RWPE2 (cell line): Measurements from ENCODE around the gene TEDC2.

Experiments
- ATAC-seq: fragments of 200-7000 bp; cut with Tn5 transposase; 3 replicates; pipeline ENCODE4 v1.9.1; 2021; ENCODE audit warnings: low read depth
- DNase-seq: peaks from one replicate; pipeline ENCODE4 v3.0.0-alpha.2; 2020; ENCODE audit warnings: low spot score
- H3K27ac ChIP-seq: fragments of 450-650 bp; 2 replicates; pipeline ENCODE4 v1.5.1; 2017; ENCODE audit warnings: mild to moderate bottlenecking; ENCODE audit not compliant: poor library complexity, severe bottlenecking
- H3K27me3 ChIP-seq: fragments of 250-450 bp; sonication (Bioruptor Pico); 2 replicates; pipeline ENCODE4 v1.5.1; 2021; ENCODE audit warnings: mild to moderate bottlenecking, moderate library complexity; ENCODE audit not compliant: insufficient read depth, poor library complexity, severe bottlenecking
- H3K36me3 ChIP-seq: fragments of 250-450 bp; sonication (Bioruptor Pico); 2 replicates; pipeline ENCODE4 v1.5.1; 2020; ENCODE audit warnings: low read depth, mild to moderate bottlenecking, moderate library complexity
- H3K4me1 ChIP-seq: fragments of 250-450 bp; sonication (Bioruptor Pico); 2 replicates; pipeline ENCODE4 v1.5.1; 2021; ENCODE audit warnings: mild to moderate bottlenecking, moderate library complexity; ENCODE audit not compliant: insufficient read depth, poor library complexity, severe bottlenecking
- H3K4me3 ChIP-seq: fragments of 250-450 bp; sonication (Bioruptor Pico); 2 replicates; pipeline ENCODE4 v1.5.1; 2021; ENCODE audit warnings: mild to moderate bottlenecking, moderate library complexity; ENCODE audit not compliant: severe bottlenecking
- H3K9me3 ChIP-seq: fragments of 250-450 bp; sonication (Bioruptor Pico); 2 replicates; pipeline ENCODE4 v1.5.1; 2021; ENCODE audit warnings: mild to moderate bottlenecking, moderate library complexity; ENCODE audit not compliant: severe bottlenecking
- TF ChIP-seq, protein P1 (sequence below): fragments of 450-650 bp; IDR thresholded peaks from one replicate; pipeline ENCODE4 v1.5.1; 2017; ENCODE audit warnings: mild to moderate bottlenecking, moderate library complexity; ENCODE audit not compliant: poor library complexity, severe bottlenecking

Gene TEDC2, protein sequence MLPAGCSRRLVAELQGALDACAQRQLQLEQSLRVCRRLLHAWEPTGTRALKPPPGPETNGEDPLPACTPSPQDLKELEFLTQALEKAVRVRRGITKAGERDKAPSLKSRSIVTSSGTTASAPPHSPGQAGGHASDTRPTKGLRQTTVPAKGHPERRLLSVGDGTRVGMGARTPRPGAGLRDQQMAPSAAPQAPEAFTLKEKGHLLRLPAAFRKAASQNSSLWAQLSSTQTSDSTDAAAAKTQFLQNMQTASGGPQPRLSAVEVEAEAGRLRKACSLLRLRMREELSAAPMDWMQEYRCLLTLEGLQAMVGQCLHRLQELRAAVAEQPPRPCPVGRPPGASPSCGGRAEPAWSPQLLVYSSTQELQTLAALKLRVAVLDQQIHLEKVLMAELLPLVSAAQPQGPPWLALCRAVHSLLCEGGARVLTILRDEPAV

DNA sequence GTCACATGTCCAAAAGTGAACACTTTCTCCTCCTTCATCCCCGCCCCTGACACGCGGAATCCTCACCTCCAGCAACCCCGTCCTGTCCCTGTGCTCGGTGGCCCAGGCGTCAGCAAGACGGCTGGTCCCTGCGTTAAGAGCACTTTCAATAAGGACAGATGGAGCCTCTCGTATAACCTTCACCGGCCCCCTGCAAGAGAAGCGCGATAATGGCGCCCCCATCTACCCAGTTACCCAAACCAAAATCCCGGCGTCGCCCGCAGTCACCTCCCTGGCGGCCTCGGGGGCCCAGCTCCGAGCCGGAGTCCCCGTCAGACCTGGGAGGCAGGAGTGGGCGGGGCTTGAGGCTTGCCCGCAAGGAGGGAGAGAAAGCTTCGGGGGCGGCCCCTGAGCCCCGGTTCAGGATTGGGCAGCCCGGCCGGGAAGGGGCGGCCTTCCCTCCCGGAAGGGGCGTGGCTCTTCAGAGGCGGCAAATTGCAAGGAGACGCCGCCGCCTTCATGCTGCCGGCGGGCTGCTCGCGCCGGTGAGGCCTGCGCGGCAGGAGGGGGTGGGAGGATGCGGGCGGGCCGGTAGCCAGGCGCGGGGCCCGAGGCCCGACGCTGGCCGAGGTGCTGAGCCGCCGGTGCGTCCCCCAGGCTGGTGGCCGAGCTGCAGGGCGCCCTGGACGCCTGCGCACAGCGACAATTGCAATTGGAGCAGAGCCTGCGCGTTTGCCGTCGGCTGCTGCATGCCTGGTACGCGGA, at the start of gene TEDC2:
Gene TEDC2, plus strand, starts transcription at position 463 of the 744 bp plus-strand sequence. Its CDS starts 36 bp downstream, at position 499.
- Histone ChIP-seq H3K27ac (peak within 1 kb of the TSS; percentile 31), H3K4me3 (peak within 1 kb of the TSS; percentile 47), H3K4me1 (no peaks in the 10 kb centered on the region), H3K36me3 (peaks cover 26% of the 10 kb centered on the region), H3K9me3 (no peaks in the 10 kb centered on the region), H3K27me3 (no peaks in the 10 kb centered on the region)
- TF ChIP-seq, protein P1, sequence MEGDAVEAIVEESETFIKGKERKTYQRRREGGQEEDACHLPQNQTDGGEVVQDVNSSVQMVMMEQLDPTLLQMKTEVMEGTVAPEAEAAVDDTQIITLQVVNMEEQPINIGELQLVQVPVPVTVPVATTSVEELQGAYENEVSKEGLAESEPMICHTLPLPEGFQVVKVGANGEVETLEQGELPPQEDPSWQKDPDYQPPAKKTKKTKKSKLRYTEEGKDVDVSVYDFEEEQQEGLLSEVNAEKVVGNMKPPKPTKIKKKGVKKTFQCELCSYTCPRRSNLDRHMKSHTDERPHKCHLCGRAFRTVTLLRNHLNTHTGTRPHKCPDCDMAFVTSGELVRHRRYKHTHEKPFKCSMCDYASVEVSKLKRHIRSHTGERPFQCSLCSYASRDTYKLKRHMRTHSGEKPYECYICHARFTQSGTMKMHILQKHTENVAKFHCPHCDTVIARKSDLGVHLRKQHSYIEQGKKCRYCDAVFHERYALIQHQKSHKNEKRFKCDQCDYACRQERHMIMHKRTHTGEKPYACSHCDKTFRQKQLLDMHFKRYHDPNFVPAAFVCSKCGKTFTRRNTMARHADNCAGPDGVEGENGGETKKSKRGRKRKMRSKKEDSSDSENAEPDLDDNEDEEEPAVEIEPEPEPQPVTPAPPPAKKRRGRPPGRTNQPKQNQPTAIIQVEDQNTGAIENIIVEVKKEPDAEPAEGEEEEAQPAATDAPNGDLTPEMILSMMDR = no peak
- ATAC-seq (peak; percentile 88), DNase-seq (peak; percentile 97)

DNA sequence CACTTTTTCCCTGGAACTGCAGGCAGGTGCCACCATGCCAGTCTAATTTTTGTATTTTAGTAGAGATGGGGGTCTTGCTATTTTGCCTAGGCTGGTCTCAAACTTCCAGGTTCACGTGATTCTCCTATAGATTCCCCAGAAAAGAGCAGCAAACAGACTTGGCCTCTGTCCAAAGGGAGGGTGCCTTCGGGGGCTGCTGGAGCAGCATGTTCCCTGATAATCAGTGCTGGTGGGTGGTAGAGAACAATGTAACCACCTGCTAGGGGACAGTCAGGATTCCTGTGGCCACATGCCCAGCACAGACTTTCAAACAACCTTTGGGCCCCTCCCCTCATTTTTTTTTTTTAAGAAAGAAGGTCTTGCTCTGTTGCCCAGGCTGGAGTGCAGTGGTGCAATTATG, 44.8 kb upstream of the TEDC2 start:
- ATAC-seq (no peak), DNase-seq (no peak)
- Histone ChIP-seq H3K4me3 (no peak overlapping the region), H3K36me3 (no peaks in the 10 kb centered on the region), H3K27ac (no peak overlapping the region), H3K4me1 (no peaks in the 10 kb centered on the region), H3K9me3 (no peaks in the 10 kb centered on the region), H3K27me3 (peaks cover 6% of the 10 kb centered on the region)
- TF ChIP-seq, protein P1 = no peak

DNA sequence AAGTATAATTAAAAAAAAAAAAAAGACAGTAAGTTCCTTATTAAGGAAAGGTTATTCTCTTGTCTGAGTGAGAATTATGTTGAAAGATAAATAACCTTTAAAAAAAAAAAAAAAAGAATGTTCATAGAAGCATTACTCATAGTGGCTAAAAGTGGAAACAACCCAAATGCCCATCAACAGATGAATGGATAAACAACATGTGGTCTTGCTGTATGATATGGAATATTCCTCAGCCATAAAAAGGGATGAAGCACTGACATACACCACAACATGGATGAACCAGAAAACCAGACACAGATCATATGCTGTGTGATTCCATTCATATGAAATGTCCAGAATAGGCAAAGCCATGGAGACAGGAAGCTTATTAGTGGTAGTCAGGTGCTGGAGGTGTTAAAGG, 39.9 kb upstream of the TEDC2 start:
- Histone ChIP-seq H3K36me3 (no peaks in the 10 kb centered on the region), H3K27me3 (no peaks in the 10 kb centered on the region), H3K27ac (no peak overlapping the region), H3K4me3 (no peak overlapping the region), H3K4me1 (no peaks in the 10 kb centered on the region), H3K9me3 (no peaks in the 10 kb centered on the region)
- no peak for DNase-seq
- ATAC-seq = no peak
- TF ChIP-seq, protein P1 = no peak

DNA sequence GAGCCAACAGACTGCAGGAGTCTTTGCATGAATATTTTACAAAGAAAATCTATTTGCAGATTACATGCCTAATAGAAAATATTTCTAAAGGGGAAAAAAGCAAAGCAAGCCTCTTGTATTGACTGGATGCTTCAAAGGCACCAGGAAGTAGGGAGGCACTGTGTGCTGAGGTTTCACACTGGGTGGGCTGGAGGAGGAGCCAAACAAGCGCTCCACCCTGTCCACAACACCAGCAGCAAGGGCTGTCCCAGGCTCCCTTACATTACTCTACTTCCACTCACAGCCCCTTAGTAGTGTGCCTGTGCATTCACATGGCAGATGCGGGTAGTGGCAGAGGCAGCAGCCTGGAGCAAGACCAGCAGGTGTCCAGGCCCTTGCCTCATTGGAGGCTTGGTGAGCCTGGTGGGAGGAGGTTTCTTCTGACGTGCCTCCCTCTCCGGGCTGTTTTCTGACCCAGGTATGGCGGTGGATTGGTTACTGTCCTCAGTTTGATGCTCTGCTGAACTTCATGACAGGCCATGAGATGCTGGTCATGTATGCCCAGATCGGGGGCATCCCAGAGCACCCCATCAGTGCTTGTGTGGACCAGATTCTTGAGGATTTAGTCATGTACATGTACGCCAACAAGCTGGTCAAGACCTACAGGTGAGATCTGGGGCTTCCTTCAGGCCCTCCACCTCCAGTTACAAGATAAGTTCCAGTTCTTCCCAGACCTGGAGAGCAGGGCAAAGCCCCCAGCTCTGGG, 37.6 kb upstream of the TEDC2 start:
- Histone ChIP-seq H3K9me3 (no peaks in the 10 kb centered on the region), H3K4me1 (no peaks in the 10 kb centered on the region), H3K27ac (no peak overlapping the region), H3K36me3 (no peaks in the 10 kb centered on the region), H3K27me3 (no peaks in the 10 kb centered on the region), H3K4me3 (no peak overlapping the region)
- TF ChIP-seq, protein P1 = no peak
- DNase-seq = no peak
- ATAC-seq = no peak
